Measurements from ENCODE around the gene RBM47.
"Not testable (repeated sequence)": the region's sequence is repeated elsewhere in the genome, so short reads cannot be mapped to it uniquely, and the experiment has no call there.

Gene RBM47

GRCh38 chr4:40481977-40482376, 147.7 kb downstream of the RBM47 start:
- DNase-seq = no peak

DNA sequence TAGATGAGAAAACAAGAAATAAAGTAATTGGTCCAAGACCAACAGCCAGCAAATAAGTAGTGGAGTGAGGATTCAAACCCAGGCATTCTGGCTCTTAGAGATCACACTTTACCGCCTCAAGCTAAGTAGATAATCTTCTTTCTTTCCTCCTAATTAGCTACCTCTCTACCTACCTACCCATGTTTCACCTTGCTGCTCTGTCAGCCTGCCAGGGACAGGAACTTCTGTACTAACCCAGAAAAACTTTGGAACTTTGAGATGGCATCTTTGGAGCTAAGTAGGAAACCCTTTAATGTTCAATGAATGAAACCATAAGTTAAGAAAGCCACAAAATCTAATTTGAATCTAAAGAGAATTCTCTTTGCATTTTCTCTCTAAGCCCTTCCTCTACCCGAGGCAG, 149.4 kb downstream of the RBM47 start:
- DNase-seq = no peak

DNA sequence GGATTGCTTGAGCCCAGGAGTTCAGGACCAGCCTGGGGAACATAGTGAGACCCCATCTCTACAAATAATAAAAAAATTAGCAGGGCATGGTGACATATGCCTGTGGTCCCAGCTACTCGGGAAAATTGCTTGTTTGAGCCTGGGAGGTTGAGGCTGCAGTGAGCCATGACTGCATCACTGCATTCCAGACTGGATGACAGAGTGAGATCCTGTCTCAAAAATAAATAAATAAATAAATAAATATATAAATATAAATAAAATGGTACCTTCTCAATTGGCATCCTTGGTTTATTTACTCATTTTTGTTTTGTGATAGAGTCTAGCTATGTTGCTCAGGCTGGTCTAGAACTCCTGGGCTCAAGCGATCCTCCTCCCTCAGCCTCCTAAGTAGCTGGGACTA, 150.3 kb downstream of the RBM47 start:
- no peak for DNase-seq

DNA sequence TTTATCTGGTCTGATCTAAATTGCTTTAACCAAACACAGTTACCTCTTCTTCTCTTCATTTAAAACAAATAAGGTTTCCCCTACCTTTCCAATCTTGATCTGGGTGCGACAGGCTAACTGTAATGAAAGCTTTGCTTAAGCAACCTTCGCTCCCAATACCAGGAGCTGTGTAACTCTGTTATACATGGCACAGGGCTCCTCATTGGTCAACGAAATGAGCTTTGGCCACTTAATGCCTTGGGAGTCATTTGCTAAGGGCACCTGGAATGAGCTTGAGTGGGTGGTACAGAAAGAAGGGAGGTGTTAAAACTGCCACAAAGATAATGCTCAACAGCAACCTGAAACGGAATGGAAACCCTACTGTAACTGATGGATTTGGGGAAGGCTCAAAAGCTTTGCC, 154.1 kb downstream of the RBM47 start:
- no peak for DNase-seq

DNA sequence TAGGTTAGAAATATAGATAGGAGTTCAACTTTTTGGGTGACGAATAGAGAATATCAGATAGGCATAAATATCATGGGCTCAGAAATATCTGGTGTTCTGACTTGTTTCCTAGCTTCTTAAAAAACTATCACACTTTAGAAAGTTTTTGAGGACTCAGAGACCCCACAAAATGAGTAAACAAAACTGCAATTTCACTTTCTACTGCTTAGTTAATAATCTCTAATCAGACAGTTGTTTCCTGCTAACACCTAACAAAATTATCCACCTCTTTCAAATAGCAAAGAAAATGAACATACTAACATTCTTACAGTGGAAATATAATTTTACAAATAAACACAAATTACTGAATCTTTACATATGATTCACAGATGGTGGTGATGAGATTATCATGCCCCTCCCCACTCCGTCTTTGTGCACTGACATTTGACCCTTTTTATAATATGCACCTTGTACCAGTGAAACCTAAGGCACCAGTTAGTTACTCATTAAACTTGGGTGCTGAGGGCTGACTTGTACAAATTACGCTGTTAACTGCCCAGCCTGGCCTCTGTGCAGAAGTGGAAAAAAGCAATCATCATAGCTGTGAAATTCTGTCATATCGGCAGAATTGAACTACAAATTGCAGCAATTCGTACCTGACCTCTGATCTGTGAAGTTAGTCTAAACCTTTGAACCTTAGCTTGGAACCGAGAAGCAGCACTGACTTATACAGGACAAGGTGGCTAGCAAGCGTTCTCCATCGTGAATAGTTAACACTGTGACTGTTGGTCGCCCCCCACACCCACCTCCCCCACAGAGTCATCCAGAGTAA, 155.9 kb downstream of the RBM47 start:
- DNase-seq = no peak

DNA sequence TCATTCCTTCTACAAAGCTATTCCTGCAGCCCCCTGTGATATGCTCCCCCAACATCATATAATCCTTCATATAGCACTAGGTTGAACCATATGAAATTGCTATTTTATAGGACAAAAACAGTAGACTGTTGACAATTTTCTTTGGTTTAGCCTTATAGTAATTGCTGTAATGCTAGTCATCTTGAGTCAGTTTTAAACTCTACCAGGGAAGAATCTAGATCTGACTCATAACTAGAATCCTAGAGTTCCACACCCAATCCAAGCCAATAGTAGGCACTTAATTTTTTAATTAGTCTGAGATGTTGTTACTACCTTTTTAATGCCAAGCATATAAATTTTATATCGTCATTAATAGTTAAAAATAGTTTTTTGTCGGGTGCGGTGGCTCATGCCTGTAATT, 157.7 kb downstream of the RBM47 start:
- DNase-seq = no peak

DNA sequence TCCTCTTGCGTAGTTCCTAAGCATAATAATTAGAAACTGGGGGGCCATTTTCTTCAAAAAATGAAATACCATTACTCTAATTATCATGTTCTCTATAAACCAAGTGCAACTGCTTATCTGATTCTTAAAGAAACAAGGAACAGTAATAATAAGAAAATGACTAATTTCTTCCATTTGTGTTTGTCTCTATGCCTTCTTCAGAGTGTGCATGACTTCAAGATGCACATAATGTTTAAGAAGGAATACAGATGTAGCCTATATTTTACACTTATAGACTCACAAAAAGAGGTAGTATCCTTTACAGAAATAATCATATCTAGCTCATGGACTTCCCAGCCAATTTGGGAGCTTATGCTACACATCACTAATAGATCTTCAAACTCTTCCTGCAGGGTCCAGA, 162.9 kb downstream of the RBM47 start:
- DNase-seq = no peak

GRCh38 chr4:40462326-40462725, 167.3 kb downstream of the RBM47 start:
- no peak for DNase-seq

- DNase-seq = no peak
Observed at GRCh38 chr4:40461879-40462278, 167.8 kb downstream of the RBM47 start.

DNA sequence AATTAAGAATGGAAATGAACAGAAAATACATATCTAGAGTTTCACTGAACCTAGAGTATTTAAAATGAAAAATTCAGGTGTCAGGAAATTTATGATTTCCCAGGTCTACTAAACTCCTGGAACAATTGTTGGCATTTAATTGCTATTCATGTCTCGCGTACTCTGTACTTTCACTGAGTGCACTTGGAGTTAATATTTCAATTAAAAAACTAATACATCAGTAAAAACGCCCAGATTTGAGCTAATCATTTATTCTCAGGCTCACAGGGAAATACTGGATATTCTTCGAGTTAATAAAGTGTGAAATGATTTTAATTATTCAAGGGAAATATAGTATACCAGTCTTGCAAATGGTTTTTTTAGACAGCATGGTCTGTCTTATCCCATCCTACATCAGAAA, 168.6 kb downstream of the RBM47 start:
- no peak for DNase-seq

- no peak for DNase-seq
Observed at GRCh38 chr4:40458683-40459082, 171.0 kb downstream of the RBM47 start.

DNA sequence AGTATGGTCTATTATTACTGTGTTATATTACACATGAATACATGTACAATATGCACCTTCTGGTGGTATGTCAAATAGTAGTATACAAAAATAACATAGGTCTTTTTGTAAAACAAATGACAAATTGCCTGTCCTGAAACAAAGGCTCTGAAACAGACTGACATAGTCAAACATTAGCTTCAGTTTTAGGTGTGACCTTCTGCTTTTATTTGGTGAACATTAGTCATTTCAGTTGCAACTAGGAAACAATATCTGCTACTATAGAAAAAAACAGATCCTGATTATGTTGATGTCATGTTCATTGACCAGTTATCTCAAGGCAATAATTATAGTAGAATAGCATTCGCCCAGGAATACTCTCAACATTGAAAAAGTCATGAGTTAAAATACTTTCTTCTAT, 171.6 kb downstream of the RBM47 start:
- no peak for DNase-seq

DNA sequence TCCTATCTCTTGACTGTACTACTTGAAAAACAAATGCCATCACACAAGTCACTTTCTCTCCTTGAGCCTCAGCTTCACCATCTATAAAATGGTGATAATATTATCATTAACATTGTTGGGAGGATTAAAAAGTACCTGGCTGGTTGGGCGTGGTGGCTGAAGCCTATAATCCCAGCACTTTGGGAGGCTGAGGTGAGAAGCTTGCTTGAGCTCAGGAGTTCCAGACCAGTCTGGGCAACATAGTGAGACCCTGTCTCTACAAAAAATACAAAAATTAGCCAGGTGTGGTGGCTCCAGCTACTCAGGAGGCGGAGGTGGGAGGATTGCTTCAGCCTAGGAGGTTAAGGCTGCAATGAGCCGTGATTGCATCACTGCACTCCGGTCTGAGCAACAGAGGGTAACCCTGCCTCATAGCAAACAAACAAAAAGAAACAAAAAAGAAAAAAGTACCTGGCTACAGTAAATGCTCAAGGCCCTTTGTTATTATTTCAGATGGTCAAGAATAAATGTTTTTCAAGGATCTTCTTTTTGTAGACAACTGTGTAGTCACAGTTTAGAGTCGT, 174.2 kb downstream of the RBM47 start:
- no peak for DNase-seq

- no peak for DNase-seq
Observed at GRCh38 chr4:40454816-40455215, 174.8 kb downstream of the RBM47 start.

DNA sequence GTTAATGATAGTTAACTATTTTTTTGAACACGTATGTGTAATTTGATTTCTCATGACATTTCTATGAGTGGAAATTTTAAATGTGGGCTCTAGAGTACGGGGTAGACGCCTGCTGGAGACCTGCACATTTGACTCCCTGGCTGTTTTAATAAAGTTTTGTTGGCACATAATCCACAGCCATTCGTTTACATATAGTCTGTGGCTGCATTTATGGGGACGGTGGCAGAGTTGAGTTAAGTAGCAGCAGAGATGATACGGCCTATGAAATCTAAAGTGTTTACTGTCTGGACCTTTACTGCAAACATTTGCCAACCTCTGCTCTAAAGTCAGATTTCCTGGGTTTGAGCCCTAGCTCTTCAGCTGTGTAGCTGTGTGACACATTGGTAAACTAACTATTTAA, 175.8 kb downstream of the RBM47 start:
- no peak for DNase-seq

DNA sequence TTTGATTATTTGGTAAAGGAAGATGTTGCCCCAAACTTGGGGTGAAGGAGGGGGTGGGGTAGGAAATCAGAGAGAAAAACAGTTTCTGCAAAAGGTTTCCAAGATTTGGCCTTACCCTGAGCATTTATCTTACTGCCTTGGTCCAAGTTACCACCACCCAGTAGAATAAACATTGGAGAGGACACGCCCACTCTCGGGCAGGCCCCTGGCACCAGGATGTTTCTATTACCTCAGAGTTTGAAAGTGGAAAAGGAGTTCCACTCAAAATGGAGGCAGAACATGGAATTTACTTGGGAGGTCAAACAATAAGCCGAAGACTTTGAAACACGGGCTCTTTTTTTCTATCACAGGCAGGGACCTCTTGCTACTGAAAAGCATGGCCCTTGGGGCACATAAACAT, 180.8 kb downstream of the RBM47 start:
- no peak for DNase-seq

DNA sequence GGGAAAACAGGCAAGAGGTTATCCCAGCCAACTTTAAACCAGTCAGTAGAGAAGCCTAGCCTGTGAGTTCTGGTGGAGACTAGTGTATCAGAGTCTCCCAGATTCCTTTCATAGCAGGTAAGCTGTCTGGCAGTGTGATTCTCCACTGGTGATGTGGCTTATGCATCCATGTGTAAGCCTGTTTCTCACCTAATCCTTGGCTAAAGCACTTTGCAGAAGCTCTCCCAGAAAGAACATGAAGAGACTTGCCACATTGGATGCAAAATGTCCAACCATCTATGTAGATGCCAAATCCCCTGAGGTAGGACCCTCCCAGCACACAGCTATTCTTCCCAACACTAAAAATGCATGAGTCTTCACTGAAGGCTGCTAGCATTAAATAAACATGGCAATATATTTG, 182.8 kb downstream of the RBM47 start:
- no peak for DNase-seq

GRCh38 chr4:40446261-40446750, 183.4 kb downstream of the RBM47 start:
- not testable (repeated sequence) for DNase-seq

DNA sequence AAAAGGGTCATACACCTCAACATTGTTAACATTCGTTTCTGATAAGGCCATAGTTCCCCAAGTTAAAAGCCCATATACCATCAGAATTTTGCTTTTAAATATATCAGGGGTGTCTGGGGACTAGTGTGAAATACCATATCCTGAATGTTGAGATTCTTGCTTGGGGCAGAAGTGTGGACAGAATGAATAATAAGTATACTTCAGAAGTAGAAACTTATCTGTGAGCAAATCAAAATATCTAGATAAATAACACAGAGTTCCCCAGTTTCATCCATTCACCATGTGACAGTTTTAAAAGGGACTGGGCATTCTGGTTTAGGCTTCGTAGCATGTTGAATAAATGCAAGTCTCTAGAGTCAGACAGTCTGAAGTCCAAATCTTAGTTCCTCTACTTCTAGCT, 184.0 kb downstream of the RBM47 start:
- DNase-seq = no peak

DNA sequence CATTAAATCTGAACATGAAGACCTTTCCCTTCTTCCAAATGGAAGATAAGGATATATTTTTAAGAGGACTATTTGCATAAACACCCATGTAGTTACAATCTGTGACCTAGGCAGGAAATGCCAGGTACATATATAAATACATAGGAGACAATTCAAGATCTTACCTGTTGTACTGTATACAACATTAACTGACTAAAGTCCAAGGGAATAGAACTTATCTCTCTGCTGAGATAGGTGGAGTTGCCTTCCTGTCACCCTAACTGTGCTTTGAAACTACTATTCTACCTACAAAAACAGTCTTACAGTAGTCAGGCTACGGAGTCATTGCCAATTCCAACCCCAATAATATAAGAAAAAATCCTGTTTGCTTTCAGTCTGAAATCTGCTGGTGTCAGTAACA, 188.2 kb downstream of the RBM47 start:
- no peak for DNase-seq

DNA sequence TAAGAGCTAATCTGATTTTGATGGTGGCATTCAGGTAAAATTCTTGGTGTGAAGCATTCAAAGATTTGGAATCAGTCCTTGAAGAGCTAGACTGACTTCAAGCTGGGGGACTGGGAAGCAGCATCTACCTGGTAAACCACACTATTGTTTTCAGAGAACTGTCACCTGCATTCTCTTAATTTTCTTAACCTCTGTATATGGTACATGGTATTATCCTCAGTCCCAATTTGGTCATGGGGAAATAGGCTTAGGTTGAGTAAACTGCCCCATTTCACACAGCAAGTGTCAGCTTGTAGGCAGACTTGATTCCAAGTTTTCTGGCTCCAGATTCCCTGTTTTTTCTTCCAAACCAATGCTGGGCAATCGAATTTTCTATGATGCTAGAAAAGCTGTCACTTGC, 190.1 kb downstream of the RBM47 start:
- no peak for DNase-seq

GRCh38 chr4:40438384-40439026, 191.2 kb downstream of the RBM47 start:
- DNase-seq = no peak

GRCh38 chr4:40437741-40438383, 191.8 kb downstream of the RBM47 start:
- DNase-seq = no peak

DNA sequence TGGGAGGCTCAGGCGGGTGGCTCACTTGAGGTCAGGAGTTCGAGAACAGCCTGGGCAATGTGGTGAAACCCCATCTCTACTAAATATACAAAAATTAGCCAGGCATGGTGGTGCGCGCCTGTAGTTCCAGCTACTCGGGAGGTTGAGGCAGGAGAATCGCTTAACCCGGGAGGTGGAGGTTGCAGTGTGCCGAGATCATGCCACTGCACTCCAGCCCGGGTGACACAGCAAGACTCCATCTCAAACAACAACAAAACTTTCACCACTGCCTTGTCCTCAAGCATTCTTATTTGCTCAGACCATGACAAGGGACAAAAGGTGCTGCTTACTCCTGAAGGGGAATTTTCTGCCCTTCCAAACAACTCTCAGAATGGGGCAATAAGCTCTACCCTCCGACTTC, 194.4 kb downstream of the RBM47 start:
- not testable (repeated sequence) for DNase-seq

Measured in cortex of kidney (tissue), 1 donor.